ENCODE data around the gene PTPRM.
A peak's percentile ranks its signal among the peaks of the same experiment; 100 is the strongest.

PTPRM gene
- 5.1 to 34.1 (median 12.2) reads per million in 18 experiments for total RNA-seq

GRCh38 chr18:7566567-7567473 is at the start of gene PTPRM:
Gene PTPRM (plus strand): TSS chr18:7567316. CDS start chr18:7567819, 503 bp downstream.
- DNase-seq = peak; percentile 65 to 85

- no peak for DNase-seq
Measured at GRCh38 chr18:7517852-7518251, 49.3 kb upstream of the PTPRM start.

GRCh38 chr18:7520200-7520785 is 46.8 kb upstream of the PTPRM start:
- DNase-seq = no peak

- DNase-seq = no peak
Measured at GRCh38 chr18:7521226-7521856, 45.8 kb upstream of the PTPRM start.

GRCh38 chr18:7523772-7524171 is 43.3 kb upstream of the PTPRM start:
- DNase-seq = no peak

- DNase-seq = no peak
Measured at GRCh38 chr18:7524786-7525185, 42.3 kb upstream of the PTPRM start.

GRCh38 chr18:7532942-7533341 is 34.2 kb upstream of the PTPRM start:
- DNase-seq = no peak

- DNase-seq = no peak
Measured at GRCh38 chr18:7535436-7536205, 31.5 kb upstream of the PTPRM start.

GRCh38 chr18:7537145-7537544 is 30.0 kb upstream of the PTPRM start:
- DNase-seq = no peak

GRCh38 chr18:7541835-7542234 is 25.3 kb upstream of the PTPRM start:
- no peak for DNase-seq

- no peak for DNase-seq
Measured at GRCh38 chr18:7544686-7545085, 22.4 kb upstream of the PTPRM start.

GRCh38 chr18:7545734-7546133 is 21.4 kb upstream of the PTPRM start:
- no peak for DNase-seq

- no peak for DNase-seq
Measured at GRCh38 chr18:7548221-7548620, 18.9 kb upstream of the PTPRM start.

- no peak for DNase-seq
Measured at GRCh38 chr18:7548721-7549120, 18.4 kb upstream of the PTPRM start.

- DNase-seq = no peak
Measured at GRCh38 chr18:7557973-7558372, 9.1 kb upstream of the PTPRM start.

GRCh38 chr18:7558769-7559168 is 8.3 kb upstream of the PTPRM start:
- DNase-seq = no peak

- DNase-seq = no peak
Measured at GRCh38 chr18:7559709-7560319, 7.3 kb upstream of the PTPRM start.

- no peak for DNase-seq
Measured at GRCh38 chr18:7561909-7562460, 5.1 kb upstream of the PTPRM start.

- no peak for DNase-seq
Measured at GRCh38 chr18:7562491-7562890, 4.6 kb upstream of the PTPRM start.

GRCh38 chr18:7565677-7566076 is 1.4 kb upstream of the PTPRM start:
- no peak for DNase-seq

- no peak for DNase-seq
Measured at GRCh38 chr18:7566244-7566566, 911 bp upstream of the PTPRM start.

Data from inflammatory macrophage (primary cell).